IMR-90 (cell line): Measurements from ENCODE around the gene INPP5F. TPM values are rescaled to one million over a fixed set of nuclear protein-coding genes. Genes with fewer than 3 reads are reported as not detected.

Experiments
- ATAC-seq: fragments of 200-7000 bp; cut with Tn5 transposase; 2 replicates; pipeline ENCODE4 v1.9.1; 2020; ENCODE audit warnings: low read depth, mild to moderate bottlenecking, moderate library complexity
- BruUV-seq: library from RNA; stranded (reverse); fragments of 400-500 nt; replicated peaks from 2 replicates; lab custom pipeline; 2021; lab: Mats Ljungman, UMichigan
- CTCF ChIA-PET: fragments of 300-600 bp; formaldehyde crosslinking; extraction: SDS; loops from one replicate; lab custom pipeline; 2021; ENCODE audit warnings: antibody characterized with exemption; lab: Yijun Ruan, JAX
- POLR2A ChIA-PET: fragments of 300-600 bp; sonication (Branson Sonifier 250); formaldehyde crosslinking; loops from one replicate; lab custom pipeline; 2022; ENCODE audit warnings: antibody characterized with exemption; ENCODE audit not compliant: unreplicated experiment; lab: Charles Lee
- DNase-seq: peaks from one replicate; pipeline ENCODE4 v3.0.0; 2013
- H2AFZ ChIP-seq: replicated peaks from 2 replicates; pipeline ENCODE3; 2013; ENCODE audit warnings: low read length, mild to moderate bottlenecking; ENCODE audit not compliant: poor library complexity
- H2AK5ac ChIP-seq: 2 replicates; pipeline ENCODE4 v1.6.1; 2013; ENCODE audit warnings: low read depth, low read length, inconsistent platforms
- H2AK9ac ChIP-seq: replicated peaks from 2 replicates; pipeline ENCODE3; 2013; ENCODE audit warnings: mild to moderate bottlenecking, low read depth, low read length, moderate library complexity; ENCODE audit not compliant: poor library complexity
- H2BK120ac ChIP-seq: 2 replicates; pipeline ENCODE4 v1.6.1; 2013; ENCODE audit warnings: low read depth, low read length, inconsistent platforms
- H2BK15ac ChIP-seq: 3 replicates; pipeline ENCODE4 v1.6.1; 2013; ENCODE audit warnings: low read depth, low read length, inconsistent platforms
- H2BK20ac ChIP-seq: 2 replicates; pipeline ENCODE4 v1.6.1; 2013; ENCODE audit warnings: low read depth, mild to moderate bottlenecking, inconsistent platforms, low read length, moderate library complexity
- H2BK5ac ChIP-seq: 2 replicates; pipeline ENCODE4 v1.6.1; 2013; ENCODE audit warnings: mild to moderate bottlenecking, low read depth, low read length, inconsistent platforms; ENCODE audit not compliant: poor library complexity, severe bottlenecking
- H3K14ac ChIP-seq: replicated peaks from 2 replicates; pipeline ENCODE4 v1.6.1; 2013; ENCODE audit warnings: low read depth, low read length, inconsistent platforms
- H3K18ac ChIP-seq: 2 replicates; pipeline ENCODE4 v1.6.1; 2013; ENCODE audit warnings: low read depth, low read length, control low read depth
- H3K23ac ChIP-seq: 2 replicates; pipeline ENCODE4 v1.6.1; 2013; ENCODE audit warnings: low read depth, low read length, inconsistent platforms
- H3K27ac ChIP-seq: 2 replicates; pipeline ENCODE4 v1.5.1; 2013; ENCODE audit warnings: mild to moderate bottlenecking, control low read depth, low read length; ENCODE audit not compliant: insufficient read depth
- H3K27me3 ChIP-seq: 2 replicates; pipeline ENCODE4 v1.6.1; 2013; ENCODE audit warnings: low read length; ENCODE audit not compliant: control insufficient read depth, insufficient read depth
- H3K36me3 ChIP-seq: 2 replicates; pipeline ENCODE4 v1.6.1; 2013; ENCODE audit warnings: low read length, mixed read lengths; ENCODE audit not compliant: control insufficient read depth, insufficient read depth
- H3K4ac ChIP-seq: 2 replicates; pipeline ENCODE4 v1.6.1; 2013; ENCODE audit warnings: low read depth, low read length, inconsistent platforms
- H3K4me1 ChIP-seq: 2 replicates; pipeline ENCODE4 v1.6.1; 2013; ENCODE audit warnings: low read length, mixed read lengths; ENCODE audit not compliant: control insufficient read depth, insufficient read depth
- H3K4me2 ChIP-seq: 2 replicates; pipeline ENCODE4 v1.6.1; 2013; ENCODE audit warnings: low read depth, mild to moderate bottlenecking, control low read depth, low read length, moderate library complexity
- H3K4me3 ChIP-seq: 2 replicates; pipeline ENCODE4 v1.5.1; 2013; ENCODE audit warnings: low read depth, mild to moderate bottlenecking, control low read depth, low read length, moderate library complexity; ENCODE audit not compliant: insufficient read depth
- H3K56ac ChIP-seq: 2 replicates; pipeline ENCODE4 v1.6.1; 2013; ENCODE audit warnings: low read length, inconsistent platforms; ENCODE audit not compliant: insufficient read depth; ENCODE audit errors: extremely low read depth
- H3K79me1 ChIP-seq, 2 experiments: 2 replicates each; pipeline ENCODE4 v1.6.1; 2013; ENCODE audit warnings: low read length in 2 of 2, inconsistent platforms in 1 of 2, low read depth in 1 of 2
- H3K9ac ChIP-seq: 2 replicates; pipeline ENCODE4 v1.6.1; 2013; ENCODE audit warnings: low read depth, low read length, control low read depth
- H3K9me1 ChIP-seq: 2 replicates; pipeline ENCODE4 v1.6.1; 2013; ENCODE audit warnings: low read length, inconsistent platforms; ENCODE audit not compliant: insufficient read depth
- H3K9me3 ChIP-seq: 2 replicates; pipeline ENCODE4 v1.6.1; 2013; ENCODE audit warnings: low read length; ENCODE audit not compliant: control insufficient read depth, insufficient read depth
- H4K20me1 ChIP-seq: 2 replicates; pipeline ENCODE4 v1.6.1; 2013; ENCODE audit warnings: low read length, inconsistent platforms; ENCODE audit not compliant: insufficient read depth
- H4K5ac ChIP-seq: 2 replicates; pipeline ENCODE4 v1.6.1; 2013; ENCODE audit warnings: mild to moderate bottlenecking, low read depth, low read length, control low read depth
- H4K8ac ChIP-seq, 2 experiments: 2 replicates each; pipeline ENCODE4 v1.6.1; 2013; ENCODE audit warnings: low read depth in 2 of 2, low read length in 2 of 2, control low read depth in 1 of 2, inconsistent platforms in 1 of 2
- H4K91ac ChIP-seq: 2 replicates; pipeline ENCODE4 v1.6.1; 2013; ENCODE audit warnings: low read depth, low read length, inconsistent platforms; ENCODE audit not compliant: insufficient read depth
- FOS ChIP-seq: fragments of 150-350 bp; IDR thresholded peaks from 2 replicates; pipeline ENCODE4 v1.6.1; 2016; ENCODE audit warnings: low read depth, low read length
- POLR2A ChIP-seq: IDR thresholded peaks from 2 replicates; pipeline ENCODE4 v1.6.1; 2012; ENCODE audit warnings: mild to moderate bottlenecking, low read depth, low read length
- RCOR1 ChIP-seq: IDR thresholded peaks from 2 replicates; pipeline ENCODE4 v1.6.1; 2012; ENCODE audit warnings: mild to moderate bottlenecking, low read length, improper control_type of control experiment; ENCODE audit not compliant: insufficient replicate concordance
- WGBS, 2 experiments: methylation state at CpG; one replicate each; pipeline versions ENCODE4 v1.1.5 to v1.1.7; 2013; ENCODE audit warnings: missing lambda C conversion rate in 2 of 2; ENCODE audit not compliant: insufficient read length in 1 of 2; ENCODE audit errors: extremely low coverage in 2 of 2; 5-methylcytosine and 5-hydroxymethylcytosine counted together
- dilution Hi-C: fragments of 300-500 bp; cut with HindIII; formaldehyde crosslinking; loops from one replicate; pipeline ENCODE4 v1.14.3; 2018; ENCODE audit warnings: low sequenced_read_pairs; ENCODE audit not compliant: unreplicated experiment
- in situ Hi-C: fragments of 300-500 bp; cut with MboI; formaldehyde crosslinking; loops from 3 replicates; pipeline ENCODE4 v1.14.3; 2019; ENCODE audit warnings: low sequenced_read_pairs, inconsistent platforms, mixed read lengths
- intact Hi-C: fragments of 100-400 bp; cut with micrococcal nuclease; formaldehyde crosslinking; loops from 2 replicates; pipeline ENCODE4 v1.10.0; 2022
- polyA plus RNA-seq, 3 experiments: library from polyadenylated mRNA; depleted of rRNA; stranded (reverse); fragments of >200 nt; gene quantifications; 2 replicates each; pipeline ENCODE4 v1.2.3, GENCODE V29; 2012; ENCODE audit warnings: low replicate concordance in 1 of 3
- total RNA-seq: library from RNA; depleted of rRNA; stranded (reverse); fragments of >200 nt; gene quantifications from 2 replicates; pipeline ENCODE4 v1.2.3, GENCODE V29; 2012

Gene INPP5F
- total and polyA plus RNA-seq, 2 of the 4 experiments (the other 2 are of a cell fraction): 19.0 to 29.6 TPM

- TF ChIP-seq POLR2A (no peak), RCOR1 (no peak), FOS (peak; percentile 37; the same call in 1 of the 2 replicates)
- H3K9me3 ChIP-seq: no peaks in the 10 kb centered on the region
- H4K8ac ChIP-seq: no peak overlapping the region
- peaks cover 4% of the 10 kb centered on the region for H3K9me1 ChIP-seq
- H2AK5ac ChIP-seq: no peak overlapping the region
- ChIA-PET POLR2A (interaction anchor here (0.7 kb wide), 1 partner anchor 47 kb away, joined by 4 read pairs; no protein-coding TSS in a partner anchor), CTCF (interaction anchor here (0.8 kb wide), 1 partner anchor 20 kb away, joined by 3 read pairs; no protein-coding TSS in a partner anchor)
- H3K27ac ChIP-seq: no peak overlapping the region
- intact Hi-C loops: no loop called here
- ATAC-seq: peak; percentile 64
- H2AK9ac ChIP-seq: no peak overlapping the region
- H4K91ac ChIP-seq: no peak overlapping the region
- H2AFZ ChIP-seq: no peak overlapping the region
- H3K27me3 ChIP-seq: no peaks in the 10 kb centered on the region
- peak; percentile 80 for DNase-seq
- H3K56ac ChIP-seq: no peak overlapping the region
- H3K14ac ChIP-seq: 0 out of 2 replicates have a peak overlapping the region, but pooled peaks have one; percentile 38
- H3K4ac ChIP-seq: peak overlapping the region; percentile 64; the same call in 1 of the 2 replicates
- dilution Hi-C loops: no loop called here
- H3K4me2 ChIP-seq: no peak overlapping the region
- H3K9ac ChIP-seq: no peak overlapping the region
- no peaks in the 10 kb centered on the region for H4K20me1 ChIP-seq
- H2BK120ac ChIP-seq: peak overlapping the region; percentile 47
- no TSS peak for BruUV-seq
- H2BK20ac ChIP-seq: no peak overlapping the region
- H3K4me3 ChIP-seq: no peak overlapping the region
- in situ Hi-C loops: no loop called here
- no peaks in the 10 kb centered on the region for H3K36me3 ChIP-seq
- H2BK5ac ChIP-seq: no peak overlapping the region
- no peak overlapping the region for H4K5ac ChIP-seq
- no peak overlapping the region for H3K18ac ChIP-seq
- no CpG with 5 or more reads among the region's 2 CpGs for WGBS, 2 experiments
- H3K79me1 ChIP-seq: peaks cover 8 to 11% of the 10 kb centered on the region in 2 experiments; a peak in 3 of 4 replicates
- peaks cover 9% of the 10 kb centered on the region for H3K4me1 ChIP-seq
- no peak overlapping the region for H2BK15ac ChIP-seq
- no peak overlapping the region for H3K23ac ChIP-seq
These were observed 44.0 kb downstream of the INPP5F start for GRCh38 chr10:119769886-119770285.
